Hematopoietic multipotent progenitor cell (in vitro differentiated cells): Measurements from ENCODE around the gene NHSL1. TPM values are rescaled to one million over a fixed set of nuclear protein-coding genes. Genes with fewer than 3 reads are reported as not detected.

Experiments
- DNase-seq, 3 donors: peaks; one replicate each; pipeline ENCODE4 v3.0.0-alpha.2; 2011 to 2015; ENCODE audit warnings: low read depth in 2 of 3, low spot score in 2 of 3
- total RNA-seq: library from RNA; depleted of rRNA; stranded (reverse); fragments of >200 nt; gene quantifications from one replicate; pipeline ENCODE4 v1.2.3, GENCODE V29; 2012

NHSL1 gene
- total RNA-seq, 1 donor: 1.6 TPM

DNA sequence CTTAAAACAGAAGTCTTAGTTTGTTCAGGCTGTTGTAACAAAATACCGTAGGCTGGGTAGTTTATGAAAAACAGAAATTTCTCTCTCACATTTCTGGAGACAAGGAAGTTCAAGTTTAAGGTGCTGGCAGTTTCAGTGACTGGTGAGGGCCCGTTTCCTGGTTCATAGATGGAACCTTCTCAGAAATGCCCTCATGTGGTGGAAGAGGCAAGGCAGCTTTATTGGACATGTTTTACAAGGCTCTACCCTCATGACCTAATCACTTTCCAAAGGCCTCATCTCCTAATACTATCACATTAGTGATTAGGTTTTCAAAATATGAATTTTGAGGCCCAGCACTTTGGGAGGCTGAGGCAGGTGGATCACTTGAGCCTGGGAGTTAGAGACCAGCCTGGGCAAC is 92.9 kb downstream of the NHSL1 start:
- DNase-seq: peak in 2 of 3 donors; percentile 40 to 48

DNA sequence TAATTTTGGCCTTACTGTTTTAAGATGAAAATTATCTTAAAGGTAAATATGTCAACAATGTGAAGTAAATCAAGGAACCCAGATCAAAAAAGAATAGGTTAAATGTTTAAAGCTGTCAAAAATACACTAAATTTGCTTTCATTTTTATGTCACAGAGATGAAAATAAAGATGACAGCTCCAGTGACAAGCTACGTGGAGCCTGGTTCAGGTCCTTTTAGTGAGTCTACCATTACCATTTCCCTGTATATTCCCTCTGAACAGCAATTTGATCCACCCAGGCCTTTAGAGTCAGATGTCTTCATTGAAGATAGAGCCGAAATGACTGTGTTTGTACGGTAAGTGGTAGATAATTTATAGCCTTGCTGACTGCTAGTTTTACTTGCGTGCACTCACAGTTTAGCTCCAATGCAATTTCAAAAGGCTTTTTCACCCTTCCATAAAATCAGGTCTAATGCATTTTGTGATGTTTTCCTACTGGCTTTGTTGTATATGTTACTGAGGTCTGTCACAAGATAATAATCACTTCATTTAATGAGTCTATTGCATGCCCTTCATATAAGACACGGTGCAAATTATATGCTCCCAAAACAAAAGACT is 93.4 kb downstream of the NHSL1 start:
- DNase-seq: no peak

DNA sequence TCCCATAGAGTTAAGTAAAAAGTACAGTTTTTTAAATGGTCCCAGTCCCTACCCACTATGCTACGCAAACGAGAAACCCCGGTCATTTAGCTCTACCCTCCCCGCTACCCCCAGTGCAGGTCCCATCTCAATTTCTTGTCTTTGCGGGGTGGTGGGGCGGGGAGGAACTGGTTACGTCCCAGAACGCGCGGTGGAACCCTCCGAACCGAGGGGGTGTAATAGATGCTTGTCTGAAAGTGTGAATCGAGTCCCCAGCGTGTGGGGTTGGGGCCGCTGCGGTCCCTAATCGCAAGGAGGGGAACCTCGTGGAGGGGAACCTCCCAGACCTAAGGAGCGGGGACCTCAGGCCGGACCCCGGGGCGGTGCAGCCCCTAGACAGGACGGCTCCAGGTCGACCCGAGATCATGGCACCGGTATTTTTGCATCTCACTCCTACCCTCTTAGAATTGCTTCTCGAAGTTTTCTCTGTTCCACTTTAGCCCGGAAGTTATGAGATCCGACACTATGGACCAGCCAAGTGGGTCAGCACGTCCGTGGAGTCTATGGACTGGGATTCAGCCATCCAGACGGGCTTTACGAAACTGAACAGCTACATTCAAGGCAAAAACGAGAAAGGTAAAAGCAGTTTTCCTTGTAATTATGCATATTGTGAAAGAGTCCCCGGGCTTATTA is 94.5 kb downstream of the NHSL1 start:
- DNase-seq: peak; percentile 7 to 51 (median 34)

DNA sequence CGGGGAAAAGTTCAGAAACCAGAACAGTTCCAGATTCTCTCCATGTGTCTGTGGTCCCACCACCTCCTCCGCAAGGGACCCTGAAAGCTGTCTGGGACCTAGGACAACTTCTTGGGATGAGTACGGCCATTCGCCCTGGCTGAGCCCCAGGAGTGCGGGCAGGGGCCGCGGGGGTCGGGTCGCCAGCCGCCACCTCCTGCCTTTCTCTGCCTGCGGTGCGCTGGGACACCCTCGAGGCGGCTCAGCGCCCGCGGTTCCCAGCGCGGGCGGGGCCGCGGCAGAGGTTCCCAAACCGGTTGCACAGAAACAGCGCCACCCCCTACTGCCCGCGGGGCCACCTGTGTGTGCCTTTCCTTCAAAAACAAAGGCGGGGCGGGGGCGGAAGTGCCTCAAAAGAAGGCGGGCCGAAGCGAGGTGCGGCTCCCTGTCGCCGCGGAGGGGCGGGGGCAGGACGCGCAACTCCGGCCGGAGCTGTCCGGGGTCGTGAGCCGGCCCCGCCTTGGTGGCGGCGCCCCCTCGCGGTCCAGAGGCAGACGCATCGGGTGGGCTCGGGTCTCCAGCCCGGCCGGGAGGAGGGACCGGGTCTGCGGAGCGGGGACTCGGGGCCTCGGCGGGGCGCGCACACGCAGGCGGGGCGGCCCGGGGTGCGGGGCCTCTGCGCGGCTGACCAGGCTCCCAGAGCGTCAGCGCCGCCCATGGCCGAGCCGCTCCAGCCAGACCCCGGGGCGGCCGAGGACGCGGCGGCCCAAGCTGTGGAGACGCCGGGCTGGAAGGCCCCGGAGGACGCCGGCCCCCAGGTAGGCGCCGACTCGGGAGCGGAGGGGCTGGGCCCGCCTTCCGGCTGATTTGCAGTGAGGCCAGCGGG is 95.3 kb downstream of the NHSL1 start, which contains the start of gene HEBP2:
TSS of gene HEBP2 (plus strand) at position 423 of the 865 bp plus-strand sequence. CDS start at position 696, 273 bp downstream.
- DNase-seq: peak; percentile 72 to 98 (median 97)

DNA sequence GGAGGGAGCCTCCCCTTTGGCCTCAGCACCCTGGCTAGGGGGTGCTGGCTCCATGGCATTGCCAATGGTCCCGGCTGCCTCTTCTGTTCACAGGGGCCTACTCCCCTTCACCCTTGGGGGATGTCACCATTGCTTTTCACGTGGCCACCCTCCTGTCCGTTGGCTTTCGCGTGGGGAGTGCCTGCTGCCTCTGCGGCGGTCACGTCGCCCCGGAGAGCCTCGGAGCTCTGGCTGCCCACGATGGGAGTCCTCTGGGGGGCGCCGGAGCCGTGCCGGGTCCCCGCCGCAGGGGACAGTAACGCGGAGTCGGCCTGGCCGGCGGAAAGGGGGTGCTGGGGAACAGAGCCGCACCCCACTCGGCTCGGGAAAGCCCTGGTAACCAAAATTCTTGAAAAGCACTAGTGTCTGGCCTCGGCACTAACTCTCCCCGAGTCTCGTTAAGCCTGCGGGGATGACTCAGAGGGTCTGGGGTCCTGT is 95.9 kb downstream of the NHSL1 start:
- DNase-seq: peak; percentile 14 to 72 (median 68)

DNA sequence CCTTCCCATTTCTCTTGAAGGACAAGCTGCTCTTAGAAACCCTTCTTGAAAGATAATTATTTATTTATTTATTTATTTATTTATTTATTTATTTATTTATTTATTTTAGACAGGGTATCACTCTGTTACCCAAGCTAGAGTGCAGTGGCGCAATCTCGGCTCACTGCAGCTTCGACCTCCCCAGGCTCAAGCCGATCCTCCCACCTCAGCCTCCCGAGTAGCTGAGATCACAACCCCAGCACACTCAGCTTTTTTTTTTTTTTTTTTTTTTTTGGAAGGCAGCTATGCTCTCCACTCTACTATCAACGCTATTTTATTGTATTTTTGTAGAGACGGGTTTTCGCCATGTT is 96.5 kb downstream of the NHSL1 start:
- no peak for DNase-seq

DNA sequence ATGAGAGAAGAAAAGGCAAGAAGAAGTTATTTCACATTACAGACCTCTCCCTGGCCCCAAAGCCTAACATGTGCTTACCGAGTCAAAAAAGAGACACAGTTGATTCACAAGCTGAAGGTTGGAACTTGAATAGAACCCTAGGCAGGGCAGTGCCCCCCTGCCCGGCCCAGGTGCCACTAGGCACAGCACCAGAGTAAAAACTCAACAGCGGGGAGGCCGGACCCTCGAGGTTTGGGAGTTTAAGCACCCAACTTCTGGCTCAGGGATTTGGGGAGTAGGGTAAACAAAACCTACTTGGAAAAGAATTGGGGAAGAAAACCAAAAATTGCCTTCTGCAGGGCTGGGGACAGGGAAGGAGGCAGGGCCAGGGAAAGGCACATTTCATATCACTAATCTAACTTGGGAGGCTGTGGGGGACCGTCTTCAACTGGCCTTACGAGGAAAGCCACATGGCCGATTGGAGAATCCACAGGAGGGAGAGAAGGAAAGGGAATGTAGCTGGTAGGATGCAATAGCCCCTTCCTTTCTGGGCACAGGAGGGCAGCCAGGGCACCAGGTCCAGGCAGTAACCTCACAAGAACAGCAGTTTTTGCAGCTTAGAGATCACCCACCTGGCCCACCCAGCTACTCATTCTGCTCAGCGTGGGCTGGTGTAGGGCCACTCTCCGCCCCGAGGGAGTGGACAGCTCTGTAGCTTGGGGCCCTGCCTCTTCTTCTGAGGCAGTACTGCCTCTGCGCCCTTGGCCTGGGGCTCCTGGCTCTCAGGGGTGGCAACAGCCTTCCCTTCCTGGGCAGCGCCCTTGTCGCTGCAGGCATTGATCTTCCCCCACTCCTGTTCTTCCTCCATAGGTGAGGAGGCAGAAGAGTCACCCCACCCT is 97.1 kb downstream of the NHSL1 start:
- DNase-seq: no peak

DNA sequence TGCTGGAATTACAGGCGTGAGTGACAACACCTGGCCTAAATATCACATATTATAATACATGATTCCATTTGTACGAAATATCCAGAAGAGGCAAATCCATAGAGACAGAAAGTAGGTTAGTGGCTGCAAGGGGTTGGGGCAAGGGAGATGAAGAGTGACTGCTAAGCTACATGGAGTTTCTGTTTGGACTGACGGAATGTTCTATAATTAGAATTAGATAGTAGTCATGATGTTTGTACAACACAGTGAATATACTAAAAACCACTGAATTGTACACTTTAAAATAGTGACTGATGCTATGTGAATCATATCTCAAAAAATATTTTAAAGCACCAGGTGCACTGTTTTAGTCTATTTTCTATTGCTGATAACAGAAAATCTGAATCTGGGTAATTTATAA is 99.0 kb downstream of the NHSL1 start:
- DNase-seq: no peak

DNA sequence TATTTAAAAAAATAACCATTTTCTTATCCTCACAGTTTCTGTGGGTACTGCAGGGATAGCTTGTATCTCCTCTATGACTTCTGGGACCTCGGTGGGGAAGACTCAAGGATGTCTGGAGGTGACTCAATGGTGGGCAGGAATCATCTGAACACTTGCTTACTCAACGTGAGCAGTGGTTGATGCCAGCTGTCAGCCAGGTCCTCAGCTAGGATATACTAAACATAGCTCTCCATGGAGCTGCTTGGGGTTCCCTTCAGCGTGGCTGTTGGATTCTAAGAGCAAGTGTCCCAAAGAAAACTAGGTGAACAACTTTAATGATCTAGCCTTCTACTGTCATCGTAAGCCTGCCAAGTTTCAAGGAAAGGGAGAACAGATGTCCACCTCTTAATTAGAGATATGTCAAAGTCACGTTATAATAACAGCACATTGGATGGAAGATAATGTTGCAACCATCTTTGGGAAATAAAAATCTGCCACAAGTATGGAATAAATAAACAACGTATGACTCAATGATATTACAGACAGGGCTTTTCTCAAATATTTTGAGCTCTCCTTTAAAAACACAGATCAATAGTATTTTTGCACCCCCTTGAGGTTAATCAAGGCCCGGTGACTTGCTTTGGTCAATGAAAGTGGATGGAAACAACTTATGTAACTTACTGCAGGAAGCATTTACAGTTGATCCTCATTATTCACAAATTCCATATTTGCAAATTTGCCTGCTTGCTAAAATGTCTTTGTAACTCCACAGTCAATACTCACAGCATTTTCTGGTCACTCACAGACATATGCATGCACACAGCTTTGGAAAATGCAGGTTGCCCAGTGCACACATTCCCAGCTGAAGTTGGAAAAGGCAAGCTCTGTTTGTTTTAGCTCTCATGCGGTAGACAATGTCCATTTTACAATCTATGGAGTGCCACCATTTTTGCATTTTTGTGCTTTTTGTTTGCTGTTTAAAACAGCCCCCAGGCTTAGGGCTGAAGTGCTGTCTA is 101.9 kb downstream of the NHSL1 start:
- no peak for DNase-seq

DNA sequence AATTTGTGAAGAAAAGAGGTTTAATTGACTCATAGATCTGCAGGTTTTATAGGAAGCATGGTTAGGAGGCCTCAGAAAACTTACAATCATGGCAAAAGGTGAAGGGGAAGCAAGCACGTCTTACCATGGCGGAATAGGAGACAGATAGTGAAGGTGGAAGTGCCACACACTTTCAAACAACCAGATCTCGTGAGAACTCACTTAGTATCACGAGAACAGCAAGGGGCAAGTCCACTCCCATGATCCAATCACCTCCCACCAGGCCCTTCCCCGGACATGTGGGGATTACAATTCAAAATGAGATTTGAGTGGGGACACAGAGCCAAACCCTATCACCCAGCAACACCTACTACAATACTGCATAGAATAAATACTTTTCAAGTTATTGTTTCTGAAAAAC is 102.6 kb downstream of the NHSL1 start:
- no peak for DNase-seq

DNA sequence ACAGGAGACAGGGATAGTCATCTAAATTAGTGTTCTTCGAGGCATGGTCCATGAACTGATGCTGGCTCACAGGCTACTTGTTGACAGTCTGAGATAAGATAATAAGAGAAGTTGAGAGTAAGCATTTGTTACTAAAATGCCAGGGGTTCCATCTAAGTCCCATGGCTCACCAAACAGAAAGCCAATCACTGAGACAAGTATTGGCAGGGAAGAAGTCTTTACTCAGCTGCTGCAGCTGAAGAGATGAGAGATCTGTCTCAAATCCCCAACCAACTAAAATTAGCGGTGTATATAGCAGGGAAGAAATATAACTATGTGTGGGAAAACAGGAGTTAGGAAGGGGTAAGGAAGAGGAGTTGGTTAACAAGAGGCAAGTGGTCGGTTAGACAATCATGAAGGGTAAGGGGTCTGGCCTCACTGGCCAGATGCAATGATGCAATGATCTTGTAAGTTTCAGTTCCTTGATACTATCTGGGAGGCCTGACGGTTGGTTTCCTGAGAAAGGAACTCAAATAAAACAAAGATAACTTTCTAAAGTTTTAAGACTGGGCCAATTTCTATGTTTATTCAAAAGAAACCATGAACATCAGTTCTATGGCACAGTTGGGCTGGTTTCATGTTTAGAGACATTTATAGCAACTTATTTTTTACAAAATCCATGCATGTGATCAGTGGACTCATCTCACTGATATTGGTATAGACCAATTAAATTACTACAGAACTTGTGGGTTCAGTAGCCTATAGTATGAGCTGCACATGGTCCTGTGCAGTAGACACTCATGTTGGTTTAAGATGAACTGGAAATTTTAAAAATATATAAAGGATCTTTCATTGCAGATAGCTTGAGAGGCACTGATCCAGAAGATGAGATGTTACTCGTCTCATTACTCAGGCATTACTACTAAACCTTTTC is 105.2 kb downstream of the NHSL1 start:
- peak in 1 of 3 donors; percentile 5 for DNase-seq

DNA sequence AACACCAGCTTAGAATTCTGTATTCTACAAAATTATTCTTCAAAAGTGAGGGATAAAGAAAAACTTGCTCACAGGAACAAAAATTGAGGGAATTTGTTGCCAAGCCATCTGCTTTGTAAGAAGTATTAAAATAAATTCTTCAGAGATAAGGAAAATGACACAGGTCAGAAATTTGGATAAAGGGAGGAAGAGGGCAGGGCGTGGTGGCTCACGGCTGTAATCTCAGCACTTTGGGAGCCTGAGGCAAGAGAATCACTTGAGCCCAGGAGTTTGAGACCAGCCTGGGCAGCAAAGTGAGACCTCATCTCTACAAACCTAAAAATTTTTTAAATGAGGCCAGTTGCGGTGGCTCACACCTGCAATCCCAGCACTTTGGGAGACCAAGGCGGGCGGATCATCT is 109.7 kb downstream of the NHSL1 start:
- DNase-seq: no peak

DNA sequence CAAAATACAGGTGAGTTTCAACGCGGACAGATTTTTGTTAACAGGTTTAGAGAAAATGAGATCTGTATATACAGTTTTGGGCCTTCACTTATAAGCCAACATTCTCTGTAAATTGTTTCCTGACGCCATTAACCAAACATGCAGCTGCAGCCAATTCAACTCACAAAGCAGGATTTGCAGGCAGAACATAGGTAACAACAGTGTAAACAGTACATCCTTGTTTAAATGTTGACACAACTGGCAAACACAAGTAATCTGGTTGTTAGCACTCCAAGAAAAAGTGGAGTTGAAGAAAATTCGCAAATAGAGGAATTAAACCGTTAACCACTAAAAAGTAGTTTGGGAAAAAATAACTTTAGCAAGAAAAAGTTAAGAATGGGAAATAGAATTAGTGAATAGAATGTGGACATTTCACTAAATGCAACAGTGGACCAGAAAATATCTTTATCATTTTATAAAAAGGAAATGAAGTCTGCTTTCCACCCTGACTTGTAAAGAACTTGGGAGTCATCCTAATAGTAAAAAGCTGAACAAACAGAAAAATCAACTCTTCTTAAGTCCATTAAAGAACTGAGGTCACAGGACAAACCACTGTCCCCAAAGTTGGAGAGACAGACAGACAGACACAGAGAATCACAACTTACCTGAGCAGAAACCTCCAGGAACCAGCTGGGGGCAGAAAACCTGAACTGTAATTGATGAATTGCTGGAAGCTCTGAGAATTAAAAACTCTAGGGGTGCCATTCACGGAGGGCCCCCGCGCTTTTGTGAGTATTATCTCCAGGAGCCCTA is 111.5 kb downstream of the NHSL1 start:
- no peak for DNase-seq

DNA sequence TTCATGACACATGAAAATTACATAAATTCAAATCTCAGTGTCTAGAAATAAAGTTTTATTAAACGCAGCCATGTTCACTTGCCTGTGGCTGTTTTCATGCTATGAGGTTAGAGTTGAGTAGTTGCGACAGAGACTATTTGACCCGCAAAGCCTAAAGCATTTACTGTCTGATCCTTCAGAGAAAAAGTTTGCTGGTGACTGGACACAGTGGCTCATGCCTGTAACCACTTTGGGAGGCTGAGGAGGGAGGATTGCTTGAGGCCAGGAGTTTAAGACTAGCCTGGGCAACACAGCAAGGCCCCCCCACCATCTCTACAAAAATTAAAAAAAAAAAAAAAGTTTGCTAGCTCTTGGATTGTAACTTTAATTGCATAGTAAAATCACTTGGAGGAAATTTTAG is 112.4 kb downstream of the NHSL1 start:
- DNase-seq: no peak

DNA sequence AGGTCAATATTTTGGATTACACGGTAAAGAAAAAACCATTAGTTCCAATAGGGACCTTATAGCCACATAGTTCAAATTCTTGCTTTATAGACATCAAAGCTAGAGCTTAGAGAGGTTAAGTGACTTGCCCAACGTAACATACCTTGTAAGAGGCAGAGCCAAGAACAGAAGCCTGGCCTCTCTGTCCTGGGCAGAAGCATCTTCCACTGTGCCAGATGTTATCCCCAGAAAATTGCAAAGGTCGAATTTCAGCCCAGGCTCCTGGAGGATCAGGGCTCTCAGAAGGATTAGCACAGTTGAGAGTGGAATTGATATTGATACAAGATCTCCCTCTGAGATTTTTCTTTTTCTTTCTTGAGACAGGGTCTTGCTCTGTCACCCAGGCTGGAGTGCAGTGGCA is 115.5 kb downstream of the NHSL1 start:
- DNase-seq: no peak

DNA sequence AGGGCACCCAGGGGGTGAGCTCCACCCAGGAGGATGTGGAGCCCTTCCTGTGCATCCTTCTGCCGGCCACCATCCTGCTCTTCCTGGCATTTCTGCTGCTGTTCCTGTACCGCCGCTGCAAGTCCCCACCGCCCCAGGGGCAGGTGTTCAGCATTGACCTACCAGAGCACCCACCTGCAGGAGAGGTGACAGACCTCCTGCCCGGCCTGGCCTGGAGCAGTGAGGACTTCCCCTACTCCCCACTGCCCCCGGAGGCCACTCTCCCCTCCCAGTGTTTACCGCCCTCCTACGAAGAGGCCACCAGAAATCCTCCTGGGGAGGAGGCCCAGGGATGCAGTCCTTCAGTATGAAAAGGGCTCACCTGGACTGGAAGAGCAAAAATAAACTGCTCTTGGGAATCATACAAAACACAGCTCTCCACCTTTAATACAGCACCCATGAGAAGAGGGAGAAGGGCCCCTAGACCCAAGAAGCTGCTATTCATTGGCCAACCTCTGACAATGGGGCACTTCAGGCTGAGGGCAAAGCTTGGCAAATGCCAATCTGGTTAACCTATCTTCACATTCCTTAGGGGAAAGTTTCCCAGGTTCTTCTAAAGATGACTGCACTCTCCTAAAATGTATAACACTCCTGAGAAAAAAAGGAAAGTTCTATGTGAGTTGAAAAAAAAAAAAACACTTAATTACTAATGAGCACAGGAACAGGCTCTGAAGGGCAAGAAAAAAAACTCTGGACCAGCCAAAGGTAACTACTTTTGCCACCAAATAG is 116.6 kb downstream of the NHSL1 start:
- no peak for DNase-seq

DNA sequence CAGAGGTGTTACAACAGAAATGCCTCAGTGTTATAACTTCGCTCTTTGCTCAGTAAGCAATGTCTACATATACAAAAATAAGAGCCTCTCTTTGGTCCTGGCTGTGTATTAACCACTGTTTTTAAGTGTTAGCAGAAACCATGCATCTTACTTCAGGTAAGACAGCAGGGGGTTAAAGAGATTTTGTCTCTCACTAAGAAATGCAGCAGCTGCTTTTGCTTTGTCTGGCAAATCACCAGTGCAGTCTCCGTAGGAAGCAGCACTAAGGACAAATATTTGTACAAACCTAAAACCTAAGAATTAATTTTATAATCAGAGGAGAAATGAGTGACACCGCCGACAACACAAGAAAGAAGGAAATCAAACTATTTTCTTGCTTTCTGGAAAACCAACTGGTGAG is 120.8 kb downstream of the NHSL1 start:
- DNase-seq: no peak
